ENCODE measurements around the gene MALRD1. TPM values are rescaled to one million over a fixed set of nuclear protein-coding genes. Genes with fewer than 3 reads are reported as not detected.

MALRD1 gene
- total and polyA plus RNA-seq, 2 experiments from 2014 or later: 0.45 TPM; not detected in 1

DNA sequence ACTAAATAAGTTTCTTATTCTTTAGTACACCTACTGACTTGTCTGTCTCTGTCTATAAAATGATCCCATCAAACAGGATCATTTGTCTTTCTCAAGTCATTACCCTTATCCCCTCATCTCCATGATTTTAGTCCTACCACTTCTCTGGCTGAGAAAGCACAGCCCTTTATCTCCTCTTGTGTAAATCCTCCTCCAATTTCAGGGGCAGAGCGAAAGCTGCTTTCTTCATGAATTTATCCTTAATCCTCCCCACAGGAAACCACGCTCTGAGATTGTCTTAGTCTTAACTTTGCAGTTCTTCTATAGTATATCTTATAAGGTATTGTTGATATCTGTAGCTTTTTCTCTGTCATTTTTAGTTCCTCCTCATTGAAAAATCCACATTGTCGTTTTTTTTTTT, 528.0 kb downstream of the MALRD1 start:
- 64 to 67% methylated on average over 3 of the region's 3 CpGs for WGBS, 2 experiments (ENCODE audit: low coverage in 1 of 2, low lambda C conversion rate in 2 of 2, missing lambda C conversion rate in 2 of 2)
- H3K9me3 ChIP-seq (ENCODE audit: low read depth): no peaks in the 10 kb centered on the region
- H4K20me1 ChIP-seq (ENCODE audit: insufficient read depth): no peaks in the 10 kb centered on the region
- H3K4me1 ChIP-seq (ENCODE audit: insufficient read depth): no peaks in the 10 kb centered on the region
- H3K9me2 ChIP-seq (ENCODE audit: insufficient read depth): no peaks in the 10 kb centered on the region
- no peak overlapping the region for H3K4me2 ChIP-seq (ENCODE audit: unreplicated experiment)
- H3K79me2 ChIP-seq (ENCODE audit: insufficient read depth): no peaks in the 10 kb centered on the region
- H3K4me3 ChIP-seq: no peak overlapping the region
- TF ChIP-seq EZH2phosphoT487 (IDR thresholded peaks at IDR 0.05; ENCODE audit: insufficient read depth, low read depth) (no peak), EZH2 (IDR thresholded peaks at IDR 0.05; ENCODE audit: insufficient read depth, poor library complexity, severe bottlenecking) (no peak)
- no peak overlapping the region for H2AFZ ChIP-seq
- no peak overlapping the region for H3K27ac ChIP-seq
- no peak overlapping the region for H3K9ac ChIP-seq
- in situ Hi-C loops (cut with MboI): no loop called here
- no peak for DNase-seq
- H3K27me3 ChIP-seq (replicated peaks; ENCODE audit: insufficient read depth): no peaks in the 10 kb centered on the region
- H3F3A ChIP-seq (ENCODE audit: insufficient read depth): no peaks in the 10 kb centered on the region
- no peaks in the 10 kb centered on the region for H3K36me3 ChIP-seq (ENCODE audit: low read depth)

DNA sequence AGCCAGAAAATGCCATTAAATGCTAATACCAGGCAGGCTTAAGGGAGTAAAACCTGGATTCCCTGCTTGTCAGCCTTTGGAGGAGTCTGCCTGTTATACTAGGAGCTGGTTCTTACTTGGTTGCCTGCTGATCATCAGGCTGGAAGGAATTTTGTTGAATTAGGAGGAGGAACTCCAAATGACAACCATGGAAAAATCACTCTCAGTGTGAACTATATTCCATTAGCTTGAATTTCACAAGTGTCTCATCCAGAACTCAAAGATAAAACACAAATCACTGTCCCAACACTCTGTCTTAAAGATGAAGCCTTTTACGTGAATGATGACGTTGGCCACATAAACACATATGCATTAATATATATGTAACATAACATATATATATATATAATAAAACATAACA, 528.8 kb downstream of the MALRD1 start:
- H3K27ac ChIP-seq: no peak overlapping the region
- no peaks in the 10 kb centered on the region for H3F3A ChIP-seq (ENCODE audit: insufficient read depth)
- no peak for DNase-seq
- H3K4me3 ChIP-seq: no peak overlapping the region
- H2AFZ ChIP-seq: no peak overlapping the region
- no peak overlapping the region for H3K4me2 ChIP-seq (ENCODE audit: unreplicated experiment)
- no peaks in the 10 kb centered on the region for H3K36me3 ChIP-seq (ENCODE audit: low read depth)
- H3K79me2 ChIP-seq (ENCODE audit: insufficient read depth): no peaks in the 10 kb centered on the region
- H4K20me1 ChIP-seq (ENCODE audit: insufficient read depth): no peaks in the 10 kb centered on the region
- no peak for TF ChIP-seq EZH2 (IDR thresholded peaks at IDR 0.05; ENCODE audit: insufficient read depth, poor library complexity, severe bottlenecking)
- TF ChIP-seq EZH2phosphoT487 (IDR thresholded peaks at IDR 0.05; ENCODE audit: insufficient read depth, low read depth): no peak
- in situ Hi-C loops (cut with MboI): no loop called here
- no peaks in the 10 kb centered on the region for H3K4me1 ChIP-seq (ENCODE audit: insufficient read depth)
- no peak overlapping the region for H3K9ac ChIP-seq
- WGBS, 2 experiments (ENCODE audit: low coverage in 1 of 2, low lambda C conversion rate in 2 of 2, missing lambda C conversion rate in 2 of 2): 43 to 47% methylated on average over 2 of the region's 2 CpGs
- H3K9me3 ChIP-seq (ENCODE audit: low read depth): no peaks in the 10 kb centered on the region
- no peaks in the 10 kb centered on the region for H3K27me3 ChIP-seq (replicated peaks; ENCODE audit: insufficient read depth)
- no peaks in the 10 kb centered on the region for H3K9me2 ChIP-seq (ENCODE audit: insufficient read depth)

DNA sequence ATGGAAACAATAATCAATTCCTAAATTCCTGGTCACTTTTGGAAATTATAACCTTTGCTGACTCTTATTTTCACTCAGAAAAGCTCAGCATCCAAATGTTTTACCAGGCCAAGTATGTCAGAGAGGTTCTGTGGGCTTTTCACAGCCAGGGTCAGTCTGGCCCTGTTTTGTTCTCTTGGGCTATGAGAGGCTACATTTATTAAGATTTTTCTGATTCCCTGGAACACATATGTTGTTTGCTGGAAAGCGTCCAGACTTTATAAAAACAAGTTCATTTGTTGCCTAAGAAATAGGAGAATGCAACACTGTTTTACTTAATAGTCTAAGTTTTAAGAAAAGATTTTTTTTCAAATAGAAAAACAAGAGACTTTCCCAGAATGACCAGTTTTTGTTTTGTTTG, 529.2 kb downstream of the MALRD1 start:
- Histone ChIP-seq H2AFZ (no peak overlapping the region), H3K9ac (no peak overlapping the region), H3K79me2 (ENCODE audit: insufficient read depth) (no peaks in the 10 kb centered on the region), H3K4me2 (ENCODE audit: unreplicated experiment) (no peak overlapping the region), H3F3A (ENCODE audit: insufficient read depth) (no peaks in the 10 kb centered on the region), H3K4me3 (no peak overlapping the region), H3K27ac (no peak overlapping the region), H3K4me1 (ENCODE audit: insufficient read depth) (no peaks in the 10 kb centered on the region), H3K9me3 (ENCODE audit: low read depth) (no peaks in the 10 kb centered on the region), H4K20me1 (ENCODE audit: insufficient read depth) (no peaks in the 10 kb centered on the region), H3K27me3 (replicated peaks; ENCODE audit: insufficient read depth) (no peaks in the 10 kb centered on the region), H3K9me2 (ENCODE audit: insufficient read depth) (no peaks in the 10 kb centered on the region), H3K36me3 (ENCODE audit: low read depth) (no peaks in the 10 kb centered on the region)
- no peak for DNase-seq
- in situ Hi-C loops (cut with MboI): no loop called here
- TF ChIP-seq EZH2 (IDR thresholded peaks at IDR 0.05; ENCODE audit: insufficient read depth, poor library complexity, severe bottlenecking) (no peak), EZH2phosphoT487 (IDR thresholded peaks at IDR 0.05; ENCODE audit: insufficient read depth, low read depth) (no peak)
- WGBS, 2 experiments (ENCODE audit: low coverage in 1 of 2, low lambda C conversion rate in 2 of 2, missing lambda C conversion rate in 2 of 2): 9 to 13% methylated on average over 1 of the region's 1 CpG

DNA sequence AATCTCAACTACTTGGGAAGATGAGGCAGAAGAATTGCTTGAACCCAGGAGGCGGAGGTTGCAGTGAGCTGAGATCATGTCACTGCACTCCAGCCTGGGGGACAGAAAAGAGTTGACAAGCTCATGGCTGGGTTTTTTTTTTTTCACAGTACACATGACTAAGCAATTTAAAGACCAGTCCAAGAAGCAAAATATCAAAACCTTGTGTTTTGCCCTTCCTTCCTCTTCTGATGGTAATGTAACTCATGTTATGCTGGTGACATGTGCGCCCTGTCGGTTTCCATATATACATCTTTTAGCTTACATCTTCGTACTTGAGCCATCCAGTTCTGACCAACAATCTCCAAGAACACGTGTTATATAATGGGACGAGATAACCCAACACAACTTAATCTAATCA, 530.0 kb downstream of the MALRD1 start:
- 74 to 79% methylated on average over 6 of the region's 6 CpGs for WGBS, 2 experiments (ENCODE audit: low coverage in 1 of 2, low lambda C conversion rate in 2 of 2, missing lambda C conversion rate in 2 of 2)
- no peak overlapping the region for H3K4me3 ChIP-seq

More for the DNA sequence above, 530.0 kb downstream of the MALRD1 start:
- Histone ChIP-seq H3K9ac (no peak overlapping the region), H3K9me3 (ENCODE audit: low read depth) (no peaks in the 10 kb centered on the region), H2AFZ (no peak overlapping the region), H4K20me1 (ENCODE audit: insufficient read depth) (no peaks in the 10 kb centered on the region), H3K27me3 (replicated peaks; ENCODE audit: insufficient read depth) (no peaks in the 10 kb centered on the region), H3K9me2 (ENCODE audit: insufficient read depth) (no peaks in the 10 kb centered on the region), H3K36me3 (ENCODE audit: low read depth) (no peaks in the 10 kb centered on the region), H3K4me1 (ENCODE audit: insufficient read depth) (no peaks in the 10 kb centered on the region), H3K79me2 (ENCODE audit: insufficient read depth) (no peaks in the 10 kb centered on the region), H3K27ac (no peak overlapping the region), H3K4me2 (ENCODE audit: unreplicated experiment) (no peak overlapping the region), H3F3A (ENCODE audit: insufficient read depth) (no peaks in the 10 kb centered on the region)
- no peak for DNase-seq
- in situ Hi-C loops (cut with MboI): no loop called here
- TF ChIP-seq EZH2phosphoT487 (IDR thresholded peaks at IDR 0.05; ENCODE audit: insufficient read depth, low read depth): no peak
- TF ChIP-seq EZH2 (IDR thresholded peaks at IDR 0.05; ENCODE audit: insufficient read depth, poor library complexity, severe bottlenecking): no peak

All from GM23248 (cell line).